ENCODE results near the gene CAPN11. TPM values are rescaled to one million over a fixed set of nuclear protein-coding genes. Genes with fewer than 3 reads are reported as not detected.

Gene CAPN11
- total RNA-seq, 1 experiment from 2014 or later: not detected

GRCh38 chr6:44133981-44134711 lies 24.5 kb upstream of the CAPN11 start (continued):
- TF ChIP-seq EZH2phosphoT487 (IDR thresholded peaks at IDR 0.05; ENCODE audit: borderline replicate concordance) (no peak), ELF1 (IDR thresholded peaks at IDR 0.05; ENCODE audit: borderline replicate concordance, low read depth) (no peak), FOSL1 (IDR thresholded peaks at IDR 0.05; ENCODE audit: low read depth) (no peak), EZH2 (IDR thresholded peaks at IDR 0.05) (no peak), JUND (IDR thresholded peaks at IDR 0.05) (no peak), SIN3A (IDR thresholded peaks at IDR 0.05; ENCODE audit: low read depth) (no peak), ZFX (IDR thresholded peaks at IDR 0.05) (no peak), TCF7L2 (IDR thresholded peaks at IDR 0.05; ENCODE audit: borderline replicate concordance, extremely low read depth, insufficient read depth, insufficient read length) (no peak), REST (IDR thresholded peaks at IDR 0.05; ENCODE audit: low read depth) (no peak)

GRCh38 chr6:44135173-44135758 lies 23.4 kb upstream of the CAPN11 start:
- Histone ChIP-seq H3K9me2 (ENCODE audit: insufficient read depth) (no peaks in the 10 kb centered on the region), H3K9me3 (ENCODE audit: control insufficient read depth in 1 of 2, insufficient read depth in 1 of 2, low read depth in 1 of 2, low read length in 2 of 2) (no peaks in the 10 kb centered on the region), H3K27ac (ENCODE audit: low read depth, low read length) (no peak overlapping the region), H3K27me3 (ENCODE audit: insufficient read depth, low read length) (no peaks in the 10 kb centered on the region), H3K4me1 (ENCODE audit: control insufficient read depth in 1 of 2, insufficient read depth in 2 of 2, low read length in 2 of 2) (peaks cover 8 to 17% of the 10 kb centered on the region in 2 experiments; a peak in 3 of 4 replicates), H3K9ac (ENCODE audit: low read length) (no peak overlapping the region), H3K4me2 (ENCODE audit: low read length) (no peak overlapping the region), H3K79me2 (ENCODE audit: insufficient read depth, low read length) (peaks cover 7% of the 10 kb centered on the region), H3K36me3 (ENCODE audit: control insufficient read depth in 1 of 2, insufficient read depth in 2 of 2, low read length in 2 of 2) (peaks cover 0 to 12% of the 10 kb centered on the region in 2 experiments; a peak in 3 of 4 replicates), H3K4me3 (replicated peaks in 1 of 2; ENCODE audit: low read depth in 1 of 2, low read length in 2 of 2) (no peak overlapping the region), H2AFZ (ENCODE audit: low read depth, low read length, poor library complexity, severe bottlenecking) (no peak overlapping the region), H4K20me1 (ENCODE audit: insufficient read depth) (no peaks in the 10 kb centered on the region)
- ChIA-PET POLR2A (no interaction called here), CTCF (no interaction called here), RAD21 (ENCODE audit: low non-redundant PET in 1 of 2, low total read pairs in 2 of 2, uncharacterized antibody in 2 of 2, unreplicated experiment in 2 of 2) (no interaction called here)
- DNase-seq (ENCODE audit: low read depth, low spot score) (no peak), ATAC-seq (no peak)
- BruUV-seq (replicated peaks): no TSS peak
- intact Hi-C loops (cut with micrococcal nuclease): no loop called here
- no peak for TF ChIP-seq REST (IDR thresholded peaks at IDR 0.05; ENCODE audit: low read depth)
- no peak for TF ChIP-seq ZBTB33 (IDR thresholded peaks at IDR 0.05; ENCODE audit: extremely low read depth, insufficient replicate concordance, low read length)
- no peak for TF ChIP-seq EGR1 (IDR thresholded peaks at IDR 0.05; ENCODE audit: low read depth)
- no peak for TF ChIP-seq ELF1 (IDR thresholded peaks at IDR 0.05; ENCODE audit: borderline replicate concordance, low read depth)
- TF ChIP-seq ZNF274 (IDR thresholded peaks at IDR 0.05; ENCODE audit: low read depth, low read length): no peak
- no peak for TF ChIP-seq SIN3A (IDR thresholded peaks at IDR 0.05; ENCODE audit: low read depth)
- no peak for TF ChIP-seq YY1 (IDR thresholded peaks at IDR 0.05; ENCODE audit: extremely low read depth, insufficient replicate concordance, low read depth, low read length)
- TF ChIP-seq JUND (IDR thresholded peaks at IDR 0.05): no peak
- no peak for TF ChIP-seq ZFX (IDR thresholded peaks at IDR 0.05)
- no peak for TF ChIP-seq POLR2A (IDR thresholded peaks at IDR 0.05; ENCODE audit: borderline replicate concordance, extremely low read depth, insufficient read depth, insufficient read length)

Measured in HCT116 (cell line).